Measurements from ENCODE around the gene PUM2. TPM values are rescaled to one million over a fixed set of nuclear protein-coding genes. Genes with fewer than 3 reads are reported as not detected.

Gene PUM2
- total RNA-seq, 2 donors from 2014 or later = 114 to 126 TPM

DNA sequence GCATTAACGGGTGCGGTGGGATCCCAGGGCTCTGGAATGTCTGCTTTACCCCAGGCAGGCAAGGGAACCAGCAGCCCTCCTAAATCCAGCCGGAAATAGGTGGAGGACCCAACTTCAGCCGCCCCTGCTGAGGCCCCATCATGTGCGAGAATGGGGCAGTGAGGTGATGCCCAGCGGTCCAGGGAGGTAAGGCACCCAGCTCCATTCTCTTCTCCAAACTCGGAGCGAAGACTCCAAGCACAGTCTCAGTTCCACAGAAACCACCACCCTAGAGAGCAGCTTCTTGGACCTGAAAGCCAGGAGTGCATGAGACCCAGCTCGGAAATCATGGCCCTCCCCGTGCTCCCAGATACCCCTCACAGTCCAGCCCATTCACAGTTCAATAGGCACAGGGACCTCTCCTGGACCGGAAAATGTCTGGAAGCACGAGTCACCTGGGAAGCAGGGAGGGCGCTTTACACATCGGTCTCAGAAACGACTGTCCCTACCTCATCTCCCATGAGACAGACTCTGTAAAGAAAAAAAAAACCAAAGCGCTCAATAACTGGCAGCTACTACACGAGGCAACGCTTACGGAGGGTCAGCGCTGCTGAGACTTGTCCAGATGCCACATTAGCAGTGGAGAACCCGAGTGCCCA lies 127.8 kb downstream of the PUM2 start:
- TF ChIP-seq CTCF (conservative IDR thresholded peaks at IDR 0.05) = no peak
- Mint-ChIP-seq H3K4me1 (peaks cover 19% of the 10 kb centered on the region), H3K4me3 (peak overlapping the region; percentile 48), H3K36me3 (ENCODE audit: low read depth) (no peaks in the 10 kb centered on the region), H3K27ac (peak overlapping the region; percentile 21), H3K9me3 (no peaks in the 10 kb centered on the region), H3K27me3 (ENCODE audit: insufficient read depth) (peaks cover 28% of the 10 kb centered on the region)
- Histone ChIP-seq H3K4me1 (ENCODE audit: control insufficient read depth, insufficient read depth, low read length) (peaks cover 5% of the 10 kb centered on the region), H3K36me3 (ENCODE audit: control insufficient read depth, insufficient read depth, low read length) (no peaks in the 10 kb centered on the region), H3K9ac (ENCODE audit: extremely low read depth, low read length, poor library complexity, severe bottlenecking) (no peak overlapping the region), H3K27ac (ENCODE audit: low read depth, low read length) (no peak overlapping the region), H3K9me3 (ENCODE audit: control insufficient read depth, low read length) (no peaks in the 10 kb centered on the region), H3K4me3 (ENCODE audit: low read length) (peak overlapping the region; percentile 80), H3K27me3 (ENCODE audit: control insufficient read depth, insufficient read depth, low read length, poor library complexity, severe bottlenecking) (peaks cover 27% of the 10 kb centered on the region)
- WGBS, 2 experiments (ENCODE audit: insufficient coverage in 1 of 2, insufficient read length in 1 of 2) = 47 to 49% methylated on average over 18 to 21 of the region's 21 CpGs
- DNase-seq = no peak

- H3K27ac ChIP-seq (ENCODE audit: low read depth, low read length) = no peak overlapping the region
Observed at GRCh38 chr2:20222014-20222768, 128.5 kb downstream of the PUM2 start.

GRCh38 chr2:20221555-20221973 lies 129.1 kb downstream of the PUM2 start:
- no peak for TF ChIP-seq CTCF (conservative IDR thresholded peaks at IDR 0.05)
- 85 to 100% methylated on average over 1 to 3 of the region's 3 CpGs for WGBS, 2 experiments (ENCODE audit: insufficient coverage in 1 of 2, insufficient read length in 1 of 2)
- no peak overlapping the region for H3K4me3 ChIP-seq (ENCODE audit: low read length)
- H3K27me3 ChIP-seq (ENCODE audit: control insufficient read depth, insufficient read depth, low read length, poor library complexity, severe bottlenecking) = peaks cover 27% of the 10 kb centered on the region
- H3K4me1 ChIP-seq (ENCODE audit: control insufficient read depth, insufficient read depth, low read length) = peaks cover 5% of the 10 kb centered on the region
- H3K9me3 ChIP-seq (ENCODE audit: control insufficient read depth, low read length) = no peaks in the 10 kb centered on the region
- no peak overlapping the region for H3K9ac ChIP-seq (ENCODE audit: extremely low read depth, low read length, poor library complexity, severe bottlenecking)
- Mint-ChIP-seq H3K27ac (peak overlapping the region; percentile 53), H3K4me3 (no peak overlapping the region), H3K27me3 (ENCODE audit: insufficient read depth) (peaks cover 20% of the 10 kb centered on the region), H3K4me1 (peaks cover 19% of the 10 kb centered on the region), H3K9me3 (no peaks in the 10 kb centered on the region), H3K36me3 (ENCODE audit: low read depth) (no peaks in the 10 kb centered on the region)
- H3K27ac ChIP-seq (ENCODE audit: low read depth, low read length) = no peak overlapping the region
- no peaks in the 10 kb centered on the region for H3K36me3 ChIP-seq (ENCODE audit: control insufficient read depth, insufficient read depth, low read length)
- DNase-seq = peak; percentile 54

More at GRCh38 chr2:20222014-20222768, 128.5 kb downstream of the PUM2 start:
- no peak overlapping the region for H3K9ac ChIP-seq (ENCODE audit: extremely low read depth, low read length, poor library complexity, severe bottlenecking)
- Mint-ChIP-seq H3K27ac (peak overlapping the region; percentile 53), H3K4me3 (no peak overlapping the region), H3K27me3 (ENCODE audit: insufficient read depth) (peaks cover 21% of the 10 kb centered on the region), H3K4me1 (peaks cover 19% of the 10 kb centered on the region), H3K9me3 (no peaks in the 10 kb centered on the region), H3K36me3 (ENCODE audit: low read depth) (no peaks in the 10 kb centered on the region)
- peak; percentile 51 for DNase-seq
- H3K4me3 ChIP-seq (ENCODE audit: low read length) = no peak overlapping the region
- H3K36me3 ChIP-seq (ENCODE audit: control insufficient read depth, insufficient read depth, low read length) = no peaks in the 10 kb centered on the region
- H3K9me3 ChIP-seq (ENCODE audit: control insufficient read depth, low read length) = no peaks in the 10 kb centered on the region
- TF ChIP-seq CTCF (conservative IDR thresholded peaks at IDR 0.05) = no peak
- WGBS, 2 experiments (ENCODE audit: insufficient coverage in 1 of 2, insufficient read length in 1 of 2) = 85 to 100% methylated on average over 1 of the region's 1 CpG
- H3K27me3 ChIP-seq (ENCODE audit: control insufficient read depth, insufficient read depth, low read length, poor library complexity, severe bottlenecking) = peaks cover 27% of the 10 kb centered on the region
- H3K4me1 ChIP-seq (ENCODE audit: control insufficient read depth, insufficient read depth, low read length) = peaks cover 5% of the 10 kb centered on the region

All from endodermal cell (in vitro differentiated cells).